ENCODE measurements around the gene JAK2.

DNA sequence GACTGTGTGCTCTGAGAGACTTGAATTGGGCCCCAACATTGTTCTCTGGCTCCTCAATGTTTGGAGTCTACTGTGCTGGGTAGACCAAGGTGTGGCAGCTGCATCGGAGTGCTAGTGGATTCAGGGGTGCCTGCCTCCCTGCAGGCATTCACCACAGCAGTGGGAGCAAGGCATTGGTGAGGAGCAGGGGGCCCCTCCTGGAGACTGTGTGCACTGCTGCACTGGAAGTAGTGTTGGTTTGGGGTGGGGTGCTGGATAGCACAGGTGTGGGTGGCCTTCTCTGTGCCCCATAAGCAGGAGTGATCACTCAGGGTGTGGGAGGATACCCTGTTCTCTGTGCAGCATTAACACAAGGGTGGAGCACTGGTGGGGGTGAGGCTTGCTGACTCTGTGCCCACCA lies 161.2 kb downstream of the JAK2 start:
- TF ChIP-seq, protein P1, sequence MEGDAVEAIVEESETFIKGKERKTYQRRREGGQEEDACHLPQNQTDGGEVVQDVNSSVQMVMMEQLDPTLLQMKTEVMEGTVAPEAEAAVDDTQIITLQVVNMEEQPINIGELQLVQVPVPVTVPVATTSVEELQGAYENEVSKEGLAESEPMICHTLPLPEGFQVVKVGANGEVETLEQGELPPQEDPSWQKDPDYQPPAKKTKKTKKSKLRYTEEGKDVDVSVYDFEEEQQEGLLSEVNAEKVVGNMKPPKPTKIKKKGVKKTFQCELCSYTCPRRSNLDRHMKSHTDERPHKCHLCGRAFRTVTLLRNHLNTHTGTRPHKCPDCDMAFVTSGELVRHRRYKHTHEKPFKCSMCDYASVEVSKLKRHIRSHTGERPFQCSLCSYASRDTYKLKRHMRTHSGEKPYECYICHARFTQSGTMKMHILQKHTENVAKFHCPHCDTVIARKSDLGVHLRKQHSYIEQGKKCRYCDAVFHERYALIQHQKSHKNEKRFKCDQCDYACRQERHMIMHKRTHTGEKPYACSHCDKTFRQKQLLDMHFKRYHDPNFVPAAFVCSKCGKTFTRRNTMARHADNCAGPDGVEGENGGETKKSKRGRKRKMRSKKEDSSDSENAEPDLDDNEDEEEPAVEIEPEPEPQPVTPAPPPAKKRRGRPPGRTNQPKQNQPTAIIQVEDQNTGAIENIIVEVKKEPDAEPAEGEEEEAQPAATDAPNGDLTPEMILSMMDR (conservative IDR thresholded peaks at IDR 0.05; ENCODE audit: low read depth, low read length) = no peak
- no peak for TF ChIP-seq EZH2 (IDR thresholded peaks at IDR 0.05; ENCODE audit: borderline replicate concordance, low read depth, low read length, poor library complexity, severe bottlenecking)

All from A673 (cell line).